ENCODE measurements around the gene ANKS1B.
A peak's percentile ranks its signal among the peaks of the same experiment; 100 is the strongest.

The ANKS1B gene

DNA sequence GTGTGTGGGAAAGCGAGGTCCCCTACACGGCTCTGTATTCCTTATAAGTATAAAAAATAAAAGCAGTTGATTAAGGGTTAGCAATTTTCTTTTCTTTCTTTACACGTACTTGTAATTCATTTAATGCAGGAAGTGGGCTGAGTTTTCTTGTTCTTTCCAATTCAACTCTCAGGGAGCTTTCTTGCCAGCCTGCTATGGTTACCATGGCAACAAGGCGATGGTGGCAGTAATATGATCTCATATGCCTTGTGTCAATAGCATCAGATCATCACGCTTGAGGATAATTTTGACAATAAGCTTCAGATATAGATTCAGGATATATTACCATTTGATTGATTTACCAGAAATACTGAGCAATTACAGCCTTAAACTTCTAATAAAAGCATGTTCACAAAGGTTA is 873.1 kb downstream of the ANKS1B start:
- TF ChIP-seq, protein P1, sequence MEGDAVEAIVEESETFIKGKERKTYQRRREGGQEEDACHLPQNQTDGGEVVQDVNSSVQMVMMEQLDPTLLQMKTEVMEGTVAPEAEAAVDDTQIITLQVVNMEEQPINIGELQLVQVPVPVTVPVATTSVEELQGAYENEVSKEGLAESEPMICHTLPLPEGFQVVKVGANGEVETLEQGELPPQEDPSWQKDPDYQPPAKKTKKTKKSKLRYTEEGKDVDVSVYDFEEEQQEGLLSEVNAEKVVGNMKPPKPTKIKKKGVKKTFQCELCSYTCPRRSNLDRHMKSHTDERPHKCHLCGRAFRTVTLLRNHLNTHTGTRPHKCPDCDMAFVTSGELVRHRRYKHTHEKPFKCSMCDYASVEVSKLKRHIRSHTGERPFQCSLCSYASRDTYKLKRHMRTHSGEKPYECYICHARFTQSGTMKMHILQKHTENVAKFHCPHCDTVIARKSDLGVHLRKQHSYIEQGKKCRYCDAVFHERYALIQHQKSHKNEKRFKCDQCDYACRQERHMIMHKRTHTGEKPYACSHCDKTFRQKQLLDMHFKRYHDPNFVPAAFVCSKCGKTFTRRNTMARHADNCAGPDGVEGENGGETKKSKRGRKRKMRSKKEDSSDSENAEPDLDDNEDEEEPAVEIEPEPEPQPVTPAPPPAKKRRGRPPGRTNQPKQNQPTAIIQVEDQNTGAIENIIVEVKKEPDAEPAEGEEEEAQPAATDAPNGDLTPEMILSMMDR (conservative IDR thresholded peaks at IDR 0.05): no peak
- peak overlapping the region; percentile 27 for H3K27ac ChIP-seq

GRCh38 chr12:99110868-99111267 is 873.9 kb downstream of the ANKS1B start:
- peak overlapping the region; percentile 27; the same call in 1 of the 2 replicates for H3K27ac ChIP-seq
- TF ChIP-seq, protein P1 (conservative IDR thresholded peaks at IDR 0.05): no peak

- H3K27ac ChIP-seq: no peak overlapping the region
Measured at GRCh38 chr12:99110212-99110611, 874.5 kb downstream of the ANKS1B start.

DNA sequence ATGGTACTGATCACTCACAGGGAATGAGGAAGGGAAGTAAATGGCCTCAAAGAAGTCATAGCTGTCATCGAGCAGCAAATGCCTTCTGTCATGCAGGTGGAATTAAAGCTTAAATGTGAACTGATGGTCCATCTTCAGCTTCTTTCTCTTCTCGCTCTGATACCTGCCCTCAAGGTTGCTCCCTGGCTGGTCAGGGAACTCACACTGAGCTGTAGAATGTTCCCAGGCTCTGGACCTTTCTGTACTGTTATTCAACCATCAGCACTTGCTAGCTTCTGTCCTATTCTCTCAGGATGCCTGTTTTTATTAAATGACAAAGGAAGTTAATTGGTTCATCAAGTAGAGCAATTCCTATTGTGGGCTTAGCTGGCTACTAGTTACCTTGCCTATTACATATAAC is 875.8 kb downstream of the ANKS1B start:
- no peak overlapping the region for H3K27ac ChIP-seq
- TF ChIP-seq, protein P1 (conservative IDR thresholded peaks at IDR 0.05): no peak

More at GRCh38 chr12:99110212-99110611, 874.5 kb downstream of the ANKS1B start:
- TF ChIP-seq, protein P1 (conservative IDR thresholded peaks at IDR 0.05): no peak

DNA sequence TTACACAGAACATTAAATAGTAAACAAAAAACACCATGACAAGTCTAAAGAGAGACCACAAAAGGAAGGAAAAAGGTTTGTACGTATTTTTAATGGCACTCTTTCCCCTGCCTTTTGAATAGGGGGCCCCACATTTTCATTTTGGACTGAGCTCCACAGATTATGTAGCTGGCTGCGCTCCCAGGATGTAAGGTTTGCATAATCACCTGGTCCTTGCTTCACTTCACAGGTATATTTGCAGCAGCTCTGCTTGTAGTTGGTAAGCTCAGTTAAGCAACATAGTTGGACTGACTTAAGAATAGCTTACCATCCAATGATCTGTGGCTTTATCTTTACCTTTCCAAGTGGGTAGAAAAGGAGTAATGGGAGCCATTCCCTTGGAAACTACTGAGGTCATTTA is 885.0 kb downstream of the ANKS1B start:
- no peak overlapping the region for H3K27ac ChIP-seq
- TF ChIP-seq, protein P1 (conservative IDR thresholded peaks at IDR 0.05): no peak

DNA sequence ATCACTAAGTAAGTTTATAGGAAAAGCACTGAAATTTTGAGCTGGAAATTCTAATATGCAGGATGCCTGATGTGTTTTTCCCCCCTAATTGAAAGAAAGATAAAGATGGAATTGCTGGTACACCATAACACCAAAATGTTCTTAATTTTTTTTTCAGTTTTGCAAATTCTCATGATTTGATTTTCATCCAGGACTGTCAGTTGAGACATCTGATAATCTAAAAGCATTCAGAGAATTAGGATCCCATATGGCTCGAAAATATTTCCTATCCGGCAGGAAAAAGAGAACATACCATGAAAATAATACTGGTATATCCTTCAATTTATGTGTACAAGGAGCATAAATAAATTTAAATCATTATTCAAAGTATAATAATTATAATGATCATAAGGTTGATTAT is 887.6 kb downstream of the ANKS1B start:
- TF ChIP-seq, protein P1 (conservative IDR thresholded peaks at IDR 0.05): no peak
- H3K27ac ChIP-seq: no peak overlapping the region

GRCh38 chr12:99093166-99093565 is 891.6 kb downstream of the ANKS1B start:
- H3K27ac ChIP-seq: no peak overlapping the region
- TF ChIP-seq, protein P1 (conservative IDR thresholded peaks at IDR 0.05): no peak

All from VCaP (cell line).